A673 (cell line): ENCODE results near the gene PLCG2.

Source experiments
- EZH2 ChIP-seq: fragments of 200-600 bp; sonication (generic); IDR thresholded peaks from 2 replicates; pipeline ENCODE4 v1.6.1; 2017; ENCODE audit warnings: borderline replicate concordance, low read depth, mild to moderate bottlenecking, mixed read lengths, antibody characterized with exemption, low read length; ENCODE audit not compliant: poor library complexity, severe bottlenecking
- TF ChIP-seq, protein P1 (sequence below): fragments of 300-800, 200-600 bp; sonication (generic); conservative IDR thresholded peaks from 2 replicates; pipeline ENCODE4 v1.5.1; 2017; ENCODE audit warnings: low read depth, mild to moderate bottlenecking, antibody characterized with exemption, low read length, moderate library complexity, mixed read lengths

DNA sequence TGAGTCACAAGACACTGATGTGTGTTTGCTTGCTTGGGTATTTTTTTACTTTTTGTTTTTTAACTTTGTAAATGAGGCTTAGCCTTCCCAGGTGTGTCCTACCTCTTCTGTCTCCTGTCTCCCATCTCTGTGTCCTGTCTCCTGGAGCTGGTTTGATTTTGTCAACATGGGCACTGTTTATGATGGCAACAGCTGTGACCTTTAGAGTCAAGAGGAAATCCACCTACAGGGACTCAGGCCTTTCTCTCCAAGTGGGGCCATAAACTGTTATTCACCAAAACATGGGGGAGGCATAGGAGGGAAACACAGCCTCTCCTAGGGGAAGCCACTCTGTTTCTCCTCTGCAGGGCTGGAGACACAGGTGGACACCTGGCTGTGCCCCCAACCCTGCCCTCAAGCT, 13.1 kb upstream of the PLCG2 start:
- TF ChIP-seq, protein P1, sequence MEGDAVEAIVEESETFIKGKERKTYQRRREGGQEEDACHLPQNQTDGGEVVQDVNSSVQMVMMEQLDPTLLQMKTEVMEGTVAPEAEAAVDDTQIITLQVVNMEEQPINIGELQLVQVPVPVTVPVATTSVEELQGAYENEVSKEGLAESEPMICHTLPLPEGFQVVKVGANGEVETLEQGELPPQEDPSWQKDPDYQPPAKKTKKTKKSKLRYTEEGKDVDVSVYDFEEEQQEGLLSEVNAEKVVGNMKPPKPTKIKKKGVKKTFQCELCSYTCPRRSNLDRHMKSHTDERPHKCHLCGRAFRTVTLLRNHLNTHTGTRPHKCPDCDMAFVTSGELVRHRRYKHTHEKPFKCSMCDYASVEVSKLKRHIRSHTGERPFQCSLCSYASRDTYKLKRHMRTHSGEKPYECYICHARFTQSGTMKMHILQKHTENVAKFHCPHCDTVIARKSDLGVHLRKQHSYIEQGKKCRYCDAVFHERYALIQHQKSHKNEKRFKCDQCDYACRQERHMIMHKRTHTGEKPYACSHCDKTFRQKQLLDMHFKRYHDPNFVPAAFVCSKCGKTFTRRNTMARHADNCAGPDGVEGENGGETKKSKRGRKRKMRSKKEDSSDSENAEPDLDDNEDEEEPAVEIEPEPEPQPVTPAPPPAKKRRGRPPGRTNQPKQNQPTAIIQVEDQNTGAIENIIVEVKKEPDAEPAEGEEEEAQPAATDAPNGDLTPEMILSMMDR: no peak
- no peak for TF ChIP-seq EZH2
